RPMI7951 (cell line): ENCODE data around the gene ZNF212. TPM values are rescaled to one million over a fixed set of nuclear protein-coding genes. Genes with fewer than 3 reads are reported as not detected.
"Not testable (repeated sequence)": the region's sequence is repeated elsewhere in the genome, so short reads cannot be mapped to it uniquely, and the experiment has no call there.

Experiments used
- DNase-seq: peaks from one replicate; pipeline ENCODE4 v3.0.0-alpha.2; 2012; ENCODE audit warnings: low read depth
- total RNA-seq: library from RNA; depleted of rRNA; stranded (reverse); fragments of >200 nt; shearing (Covaris generic); gene quantifications from 2 replicates; pipeline ENCODE4 v1.2.3, GENCODE V29; 2014

Gene ZNF212
- total RNA-seq, 1 experiment from 2014 or later: 2.6 TPM

DNA sequence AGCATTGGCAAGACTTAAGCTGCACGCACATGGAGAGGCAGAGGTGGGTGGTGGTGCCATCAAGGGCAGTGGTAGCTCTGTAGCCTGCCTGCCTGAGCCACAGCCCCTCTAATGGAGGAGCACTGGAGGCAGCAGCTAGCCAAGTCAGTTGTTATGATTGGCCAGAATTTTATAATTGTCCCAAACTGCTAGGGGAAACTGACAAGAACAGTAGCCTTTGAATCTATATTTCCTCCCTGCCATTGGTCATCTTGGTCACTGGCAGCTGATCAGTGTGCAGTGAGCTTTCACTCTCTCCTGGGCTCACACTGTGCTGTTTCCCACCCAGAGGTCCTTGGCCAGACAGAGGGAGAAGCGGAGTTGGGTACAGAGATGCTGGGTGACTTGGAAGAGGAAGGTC, 12.9 kb downstream of the ZNF212 start:
- no peak for DNase-seq

DNA sequence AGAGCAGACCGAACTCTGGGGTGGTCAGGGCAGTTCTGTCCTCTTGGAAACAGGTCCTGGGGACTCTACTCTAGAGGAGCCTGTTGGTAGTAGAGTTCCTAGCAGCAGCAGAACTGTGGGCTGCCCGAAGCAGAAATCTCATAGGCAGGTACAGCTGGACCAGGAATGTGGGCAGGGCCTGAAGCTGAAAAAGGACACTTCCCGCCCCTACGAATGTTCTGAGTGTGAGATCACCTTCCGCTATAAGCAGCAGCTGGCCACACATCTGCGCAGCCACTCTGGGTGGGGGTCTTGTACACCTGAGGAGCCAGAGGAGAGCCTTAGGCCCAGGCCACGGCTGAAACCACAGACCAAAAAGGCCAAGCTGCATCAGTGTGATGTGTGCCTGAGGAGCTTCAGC, 14.2 kb downstream of the ZNF212 start:
- DNase-seq: no peak

DNA sequence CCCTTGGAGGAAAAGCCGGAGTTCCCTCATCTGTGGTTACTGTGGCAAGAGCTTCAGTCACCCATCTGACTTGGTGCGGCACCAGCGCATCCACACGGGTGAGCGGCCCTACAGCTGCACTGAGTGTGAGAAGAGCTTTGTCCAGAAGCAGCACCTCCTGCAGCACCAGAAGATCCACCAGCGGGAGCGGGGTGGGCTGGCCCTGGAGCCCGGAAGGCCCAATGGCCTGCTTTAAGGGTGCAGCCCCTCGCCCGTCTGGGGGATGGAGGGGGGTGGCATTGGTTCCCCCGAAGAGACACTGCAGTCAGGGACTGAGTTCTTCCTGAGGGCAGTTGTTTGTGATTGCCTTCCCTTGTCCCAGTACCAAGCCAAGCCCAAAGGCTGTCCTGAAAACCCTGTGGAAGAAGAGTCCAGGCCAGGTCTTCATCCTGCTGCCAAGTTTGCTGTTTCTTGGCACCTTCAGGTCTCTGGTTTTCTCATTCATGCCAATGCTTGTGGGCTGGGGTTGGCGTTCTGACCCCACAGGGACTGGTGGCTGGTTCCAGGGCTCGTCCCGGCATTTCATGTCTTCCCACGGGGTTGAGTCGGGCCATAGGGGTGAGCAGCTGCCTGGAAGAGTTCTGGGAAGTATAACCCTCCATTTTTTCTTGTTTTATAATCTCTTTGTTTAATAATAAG, 14.9 kb downstream of the ZNF212 start:
- DNase-seq: no peak

DNA sequence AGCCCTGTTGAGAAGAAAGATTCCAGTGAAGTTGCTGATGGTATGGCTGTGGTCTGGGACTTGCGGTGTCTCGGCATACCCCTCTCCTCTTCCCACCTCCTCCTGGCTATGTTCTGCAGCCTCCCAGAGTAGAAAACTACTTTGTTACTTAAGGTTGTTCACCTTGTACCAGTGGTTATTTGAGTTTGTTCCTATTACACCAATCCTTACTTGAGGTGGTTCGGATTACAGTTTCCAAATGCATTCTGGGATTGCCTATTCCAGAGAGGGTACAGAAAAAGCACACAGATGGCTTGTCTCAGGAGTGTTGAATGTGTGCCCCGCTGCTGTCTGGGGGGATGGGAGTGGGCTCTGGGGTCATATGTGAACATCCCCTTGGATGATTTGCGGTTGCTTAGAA, 15.7 kb downstream of the ZNF212 start:
- DNase-seq: no peak

DNA sequence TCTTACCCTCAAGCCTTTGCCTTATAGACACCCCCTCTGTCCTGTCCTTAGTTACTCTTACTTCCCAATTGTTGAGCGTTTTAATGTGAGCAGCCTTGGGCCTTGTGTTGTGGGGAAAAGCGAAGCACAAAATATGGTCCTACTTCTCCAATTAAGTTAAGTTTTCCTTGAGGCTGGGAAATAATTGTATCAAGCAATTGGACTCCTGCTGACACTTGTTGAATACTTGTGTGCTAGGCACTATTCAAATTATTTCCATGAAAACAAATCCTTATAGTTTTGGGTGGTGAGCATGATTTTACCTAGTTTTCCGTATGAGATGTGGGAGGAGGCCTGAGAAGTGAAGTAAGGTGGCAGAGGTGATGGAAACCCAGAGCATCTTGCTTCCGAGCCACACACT, 17.1 kb downstream of the ZNF212 start:
- no peak for DNase-seq

DNA sequence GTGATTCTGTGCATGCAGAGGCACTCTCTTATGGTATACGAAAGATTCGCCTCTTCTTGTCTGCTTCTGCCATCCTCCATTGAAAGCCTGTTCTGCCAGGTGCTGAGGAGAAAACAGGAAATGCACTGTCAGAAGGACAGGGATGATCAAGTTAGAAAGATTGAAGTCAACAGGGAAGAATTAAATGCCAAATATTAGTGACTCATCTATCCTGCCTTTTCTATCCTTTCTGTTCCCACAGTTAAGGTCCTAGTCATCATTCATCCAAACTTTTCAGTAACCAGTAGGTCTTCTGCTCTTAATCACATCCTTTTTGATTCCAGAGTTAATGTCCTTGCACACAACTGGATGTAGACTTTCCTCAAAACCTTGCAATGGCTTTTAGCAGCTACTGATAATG, 17.7 kb downstream of the ZNF212 start:
- DNase-seq: no peak

DNA sequence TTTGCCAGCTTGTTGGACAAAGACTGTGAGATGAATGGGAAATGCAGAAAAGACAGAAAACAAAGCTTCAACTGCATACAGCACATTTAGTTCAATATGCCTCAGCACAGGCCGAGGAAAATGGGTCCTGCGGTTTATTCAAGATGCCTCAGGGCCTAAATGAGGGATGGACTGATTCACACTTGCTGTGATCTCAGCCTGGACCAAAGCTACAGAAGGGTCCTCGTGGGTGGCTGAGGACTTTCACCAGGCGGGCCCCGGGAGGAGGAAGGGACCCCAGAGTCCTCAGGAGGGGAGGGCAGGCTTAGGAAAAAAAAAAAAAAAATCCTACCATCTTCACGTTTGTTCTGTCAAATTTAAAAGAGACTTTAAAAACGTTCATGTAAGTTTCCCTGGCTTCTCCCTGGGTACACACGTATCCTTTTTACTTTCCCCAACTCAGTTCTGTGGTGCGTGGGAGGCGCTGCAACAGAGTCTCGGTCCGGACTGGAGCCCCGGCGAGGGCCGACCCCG, 21.9 kb downstream of the ZNF212 start:
- DNase-seq: peak; percentile 86

DNA sequence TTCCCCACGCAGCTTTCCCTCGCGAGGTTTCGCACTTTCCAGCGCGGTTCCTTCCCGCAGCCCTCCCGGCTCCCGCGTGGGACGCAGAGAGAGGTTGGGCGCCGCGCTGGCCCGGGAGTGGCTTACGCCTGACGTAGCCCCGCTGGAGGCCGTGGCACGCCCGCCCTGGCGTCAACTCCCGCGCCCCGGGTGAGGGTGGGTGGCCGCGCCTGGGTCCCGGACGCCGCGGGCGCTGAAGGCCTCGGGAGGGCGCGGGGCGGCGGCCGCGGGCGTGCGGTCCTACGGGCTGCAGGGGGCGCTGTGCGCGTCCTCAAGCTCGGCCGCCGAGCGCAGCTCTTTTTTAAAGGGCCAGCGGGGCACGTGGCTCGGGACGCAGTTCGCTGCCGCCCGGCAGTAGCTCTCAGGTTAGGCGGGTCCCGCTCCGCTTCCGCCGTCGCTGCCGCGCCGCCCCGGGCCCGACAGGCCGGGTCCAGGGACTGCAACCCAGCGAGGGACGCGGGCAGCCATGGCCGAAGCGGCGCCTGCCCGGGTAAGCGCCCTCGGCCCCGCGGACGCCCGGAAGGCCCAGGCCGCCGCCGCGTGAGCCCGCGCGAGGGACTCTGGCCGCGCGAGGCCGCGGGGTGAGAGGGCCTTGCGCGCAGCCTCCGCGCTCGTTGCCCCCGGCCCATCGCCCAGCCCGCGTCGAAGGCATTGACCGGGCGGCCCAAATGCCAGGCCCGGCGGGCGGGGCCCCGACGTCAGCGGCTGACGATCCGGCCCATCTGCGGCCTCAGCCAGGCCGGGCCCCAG, 22.6 kb downstream of the ZNF212 start, which contains the start of gene ZNF783:
ZNF783 (plus strand) TSS at position 368 of the 789 bp plus-strand sequence; CDS start at position 506, 138 bp downstream.
- peak; percentile 86 for DNase-seq

DNA sequence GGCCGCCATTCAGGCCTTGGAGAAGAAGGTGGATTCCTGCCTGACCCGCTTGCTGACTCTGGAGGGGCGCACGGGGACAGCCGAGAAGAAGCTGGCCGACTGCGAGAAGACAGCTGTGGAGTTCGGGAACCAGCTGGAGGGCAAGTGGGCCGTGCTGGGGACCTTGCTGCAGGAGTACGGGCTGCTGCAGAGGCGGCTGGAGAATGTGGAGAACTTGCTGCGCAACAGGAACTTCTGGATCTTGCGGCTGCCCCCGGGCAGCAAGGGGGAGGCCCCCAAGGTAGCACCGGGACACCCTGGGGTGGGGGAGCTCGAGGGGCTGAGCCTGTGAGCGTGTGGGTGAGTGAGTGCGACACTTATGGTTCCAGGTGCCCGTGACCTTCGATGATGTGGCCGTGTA, 27.0 kb downstream of the ZNF212 start:
- no peak for DNase-seq

DNA sequence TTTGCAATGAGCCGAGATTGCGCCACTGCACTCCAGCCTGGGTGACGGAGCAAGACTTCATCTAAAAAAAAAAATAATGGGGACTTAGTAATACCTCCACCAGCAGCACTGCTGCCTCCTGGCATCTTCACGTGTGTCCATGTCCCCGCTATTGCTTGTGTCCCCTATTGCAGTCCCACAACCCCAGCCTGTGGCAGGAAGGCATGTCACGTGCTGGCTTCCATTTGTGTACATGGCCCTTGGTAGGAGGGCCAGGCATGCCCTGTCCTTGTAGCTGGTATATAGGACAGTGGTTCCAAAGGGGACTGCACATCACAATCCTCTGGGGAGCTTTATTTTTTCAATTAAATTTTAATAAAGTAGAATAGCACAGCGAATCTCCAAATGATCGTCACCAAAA, 28.3 kb downstream of the ZNF212 start:
- DNase-seq: no peak

DNA sequence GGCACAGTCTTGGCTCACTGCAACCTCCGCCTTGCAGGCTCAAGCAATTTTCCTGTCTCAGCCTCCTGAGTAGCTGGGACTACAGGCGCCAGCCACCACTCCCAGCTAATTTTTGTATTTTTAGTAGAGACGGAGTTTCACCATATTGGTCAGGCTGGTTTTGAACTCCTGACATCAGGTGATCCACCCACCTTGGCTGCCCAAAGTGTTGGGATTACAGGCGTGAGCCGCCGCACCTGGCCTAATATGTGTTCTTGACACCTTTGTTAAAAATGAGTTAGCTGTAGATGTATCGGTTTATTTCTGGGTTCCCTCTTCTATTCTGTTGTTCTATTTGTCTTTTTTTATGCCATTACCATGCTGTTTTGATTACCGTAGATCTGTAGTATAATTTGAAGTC, 35.0 kb downstream of the ZNF212 start:
- DNase-seq: not testable (repeated sequence)

DNA sequence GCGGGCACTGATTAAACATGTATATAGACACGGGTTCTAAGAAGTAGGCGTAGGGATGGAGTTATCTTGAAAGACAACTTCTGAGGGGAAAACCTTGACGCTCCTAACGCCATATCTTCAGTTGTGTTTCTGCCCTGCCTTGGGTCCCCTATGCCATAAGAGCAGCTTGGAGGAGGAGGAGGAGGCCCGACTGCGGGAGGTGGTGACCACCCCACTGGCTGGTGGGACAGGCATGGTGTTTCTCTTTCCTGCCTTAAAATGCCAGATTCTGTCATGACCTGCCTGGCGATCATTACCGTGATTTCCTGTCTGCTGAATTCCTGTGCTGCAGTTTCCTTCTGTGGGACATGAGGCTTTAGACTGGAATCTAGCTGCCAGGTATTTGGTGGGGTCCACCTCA, 38.4 kb downstream of the ZNF212 start:
- no peak for DNase-seq

DNA sequence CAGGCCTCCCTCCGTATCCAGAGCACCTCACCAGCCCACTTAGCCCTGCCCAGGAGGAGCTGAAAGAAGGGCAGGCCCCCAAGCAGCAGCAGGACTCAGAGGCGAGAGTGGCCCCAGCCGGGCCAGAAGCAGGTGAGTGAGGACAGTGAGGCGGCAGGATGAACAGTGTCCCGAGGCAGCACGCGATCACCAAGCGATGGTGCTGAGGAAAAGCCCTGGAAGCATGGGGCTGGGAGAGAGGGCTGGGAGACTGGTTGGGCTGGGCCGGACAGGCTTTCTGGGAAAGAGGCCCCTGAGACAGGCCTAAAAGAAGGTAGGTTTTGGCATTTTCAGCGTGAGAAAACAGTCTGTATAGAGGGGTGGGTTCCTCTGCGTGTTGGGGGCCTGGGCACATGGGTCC, 38.9 kb downstream of the ZNF212 start:
- no peak for DNase-seq

DNA sequence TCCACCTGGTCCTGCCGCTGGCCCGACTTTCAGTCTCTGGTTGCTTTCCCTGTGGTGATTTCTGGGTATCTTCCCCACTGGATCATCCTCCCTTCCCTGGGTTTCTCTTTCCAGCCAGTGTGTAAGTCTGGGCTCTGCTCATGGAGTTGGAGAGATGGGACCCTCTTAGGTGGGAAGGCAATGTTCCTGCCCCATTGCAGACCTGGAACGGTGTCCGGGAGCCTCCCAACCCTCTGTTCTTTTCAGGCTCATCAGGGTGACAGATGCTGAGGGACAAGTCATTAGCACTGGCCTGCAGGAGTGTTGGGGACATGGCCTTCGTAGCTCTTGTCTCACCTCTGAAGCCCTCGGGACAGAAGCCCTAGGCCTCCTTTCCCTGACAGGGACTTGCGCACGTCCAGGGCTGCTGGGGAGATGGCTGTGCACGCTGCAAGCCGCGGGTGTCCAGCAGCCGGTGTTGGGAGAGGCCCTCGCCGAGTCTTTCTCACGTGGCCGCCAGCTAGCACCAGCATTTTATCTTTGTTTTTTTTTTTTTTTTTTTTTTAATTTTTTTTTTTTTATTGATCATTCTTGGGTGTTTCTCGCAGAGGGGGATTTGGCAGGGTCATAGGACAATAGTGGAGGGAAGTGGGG, 39.8 kb downstream of the ZNF212 start:
- no peak for DNase-seq

DNA sequence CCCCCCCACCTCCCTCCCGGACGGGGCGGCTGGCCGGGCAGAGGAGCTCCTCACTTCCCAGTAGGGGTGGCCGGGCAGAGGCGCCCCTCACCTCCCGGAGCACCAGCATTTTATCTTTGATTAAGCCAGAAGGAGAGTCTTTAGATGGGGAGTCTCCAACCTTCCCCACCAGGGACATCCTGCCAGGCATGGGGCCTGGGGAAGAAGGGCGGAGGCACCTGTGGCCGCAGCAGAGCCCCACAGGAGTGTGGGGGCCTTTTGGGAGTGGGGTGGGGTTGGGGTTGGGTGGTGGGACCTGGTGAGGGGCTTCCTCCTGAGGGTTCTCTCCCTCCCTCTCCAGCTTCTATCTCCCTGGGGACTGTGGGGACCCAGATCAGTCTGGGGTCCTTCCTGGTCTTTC, 40.7 kb downstream of the ZNF212 start:
- no peak for DNase-seq

DNA sequence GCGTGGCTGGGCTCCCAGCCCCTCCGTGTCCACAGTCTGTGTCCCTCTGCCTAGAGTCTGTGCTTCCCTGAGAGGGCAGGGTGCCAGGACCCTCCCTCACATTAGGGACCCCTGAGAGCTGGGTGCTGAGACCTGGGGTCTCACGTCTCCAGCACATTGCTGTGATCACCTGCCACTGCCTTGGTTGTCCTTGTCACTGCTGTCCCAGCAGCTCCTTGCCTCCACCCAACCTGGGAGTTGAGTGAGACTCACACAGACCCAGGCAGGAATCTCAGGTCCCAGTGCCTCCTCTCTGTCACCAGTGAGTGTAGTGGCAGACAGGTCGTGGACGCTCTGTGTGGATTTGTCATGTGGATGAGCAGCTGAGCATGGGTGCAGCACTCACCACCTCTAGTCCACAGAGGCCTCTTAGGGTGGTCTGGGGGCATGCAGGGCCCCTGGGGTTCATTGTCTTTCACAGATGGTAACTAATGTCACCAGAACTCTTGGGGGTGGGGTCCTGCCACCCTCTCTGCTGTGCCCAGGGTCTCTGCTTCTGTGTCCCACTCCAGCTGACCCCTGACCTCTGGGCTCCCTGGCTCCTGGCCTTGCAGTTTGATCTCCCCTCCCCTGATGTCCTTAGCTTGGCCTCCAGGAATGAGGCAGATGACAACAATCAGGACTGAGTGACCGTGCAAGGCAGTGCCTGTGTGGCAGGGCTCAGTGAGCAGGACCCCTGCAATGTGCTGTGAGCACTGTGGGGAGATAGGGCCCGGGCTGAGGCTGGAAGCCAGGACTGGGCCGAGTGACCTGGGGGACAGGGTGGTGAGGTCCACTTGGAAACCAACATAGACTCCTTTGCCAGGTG, 41.4 kb downstream of the ZNF212 start:
- DNase-seq: no peak

DNA sequence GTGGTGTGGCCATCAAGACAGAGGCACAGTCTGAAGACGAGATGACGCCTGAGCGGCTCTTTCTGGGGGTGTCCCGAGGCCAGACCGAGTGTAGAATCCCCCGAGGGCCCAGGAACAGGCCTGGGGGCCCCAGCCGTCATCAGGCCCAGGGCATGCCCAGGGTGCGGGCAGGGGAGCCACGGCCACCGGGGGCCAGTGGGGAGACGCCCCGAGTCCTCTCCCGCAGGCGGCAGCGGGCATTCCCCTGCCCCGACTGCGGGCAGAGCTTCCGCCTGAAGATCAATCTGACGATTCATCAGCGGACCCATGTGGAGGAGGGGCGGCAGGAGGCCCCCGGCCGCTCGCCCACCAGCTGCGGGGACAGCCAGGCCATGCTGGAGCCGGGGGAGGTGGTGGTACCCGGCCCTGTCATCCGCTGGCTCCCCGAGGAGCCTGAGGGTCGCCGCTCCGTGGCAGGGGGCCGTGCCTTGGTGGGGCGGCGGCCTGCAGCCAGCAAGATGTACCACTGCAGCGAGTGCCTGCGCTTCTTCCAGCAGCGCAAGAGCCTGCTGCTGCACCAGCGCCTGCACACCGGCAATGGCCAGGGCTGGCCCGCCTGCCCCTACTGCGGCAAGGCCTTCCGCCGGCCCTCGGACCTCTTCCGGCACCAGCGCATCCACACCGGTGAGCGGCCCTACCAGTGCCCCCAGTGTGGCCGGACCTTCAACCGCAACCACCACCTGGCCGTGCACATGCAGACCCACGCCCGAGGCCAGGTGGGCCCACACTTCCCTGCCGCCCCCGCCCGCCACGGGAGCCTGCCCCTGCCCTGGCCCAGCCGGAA, 42.3 kb downstream of the ZNF212 start:
- no peak for DNase-seq

DNA sequence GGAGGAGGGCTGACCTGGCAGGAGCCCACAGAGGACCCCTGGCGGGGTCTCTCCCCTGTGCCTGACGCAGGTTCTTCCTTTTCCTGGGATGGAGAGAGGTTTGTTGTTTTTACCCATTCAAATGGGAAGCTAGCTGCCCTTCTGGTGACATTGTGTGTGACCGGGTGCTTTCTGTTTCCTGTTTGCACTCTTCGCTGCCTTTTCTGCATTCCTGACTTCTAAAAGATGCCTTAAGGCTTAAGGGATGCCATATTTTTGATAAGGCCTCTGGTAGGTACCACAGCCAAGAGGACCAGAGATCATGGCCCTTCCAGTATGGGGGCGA, 42.8 kb downstream of the ZNF212 start:
- no peak for DNase-seq

DNA sequence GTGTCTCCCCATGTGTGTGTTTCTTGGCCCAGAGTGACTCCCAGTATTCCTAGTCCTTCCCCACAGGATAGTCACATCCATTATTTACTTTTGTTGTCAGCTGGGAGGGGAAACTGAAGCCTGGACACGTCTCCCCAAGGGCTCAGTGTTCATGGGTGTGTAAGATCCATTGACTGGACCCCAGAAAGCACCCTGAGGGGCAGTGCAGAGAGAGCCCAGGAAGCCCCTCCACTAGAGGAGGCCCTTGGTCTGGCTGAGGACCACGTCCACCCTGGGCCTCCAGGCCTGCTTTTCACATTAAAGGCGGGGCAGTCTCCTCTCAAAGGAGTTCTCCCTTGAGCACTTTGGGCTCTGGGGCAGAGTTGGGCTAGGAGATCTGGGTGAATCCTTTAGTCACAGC, 43.9 kb downstream of the ZNF212 start:
- DNase-seq: no peak

DNA sequence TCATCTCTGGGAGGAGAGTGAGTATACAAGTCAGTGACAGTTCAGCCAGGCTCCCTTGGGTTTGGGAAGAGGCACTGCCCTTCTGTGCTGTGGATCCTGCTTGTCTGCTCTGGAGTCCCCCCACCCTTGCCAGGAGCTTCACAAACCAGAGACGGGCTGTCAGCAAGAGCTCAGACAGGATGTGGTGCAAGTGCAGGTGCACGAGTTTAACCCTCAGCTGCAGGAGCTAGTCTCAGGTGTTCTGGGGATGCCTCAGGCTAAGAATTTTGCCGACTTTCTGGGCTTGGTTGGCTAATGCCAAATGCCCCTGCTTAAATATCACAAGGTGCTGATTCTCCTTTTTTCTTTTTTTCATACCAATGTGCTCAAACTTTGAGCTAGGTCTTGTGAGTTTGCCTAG, 44.9 kb downstream of the ZNF212 start:
- DNase-seq: no peak
